ENCODE results near the gene MEIS2.

GRCh38 chr15:37107071-37107743 lies 6.9 kb upstream of the MEIS2 start:
- TF ChIP-seq POLR2AphosphoS5 (IDR thresholded peaks at IDR 0.05) (no peak), CTCF (IDR thresholded peaks at IDR 0.05) (no peak), POLR2A (IDR thresholded peaks at IDR 0.05) (no peak)

All from suprapubic skin (tissue), 4 donors.